Measurements from ENCODE around the gene CPHXL2.

The CPHXL2 gene

DNA sequence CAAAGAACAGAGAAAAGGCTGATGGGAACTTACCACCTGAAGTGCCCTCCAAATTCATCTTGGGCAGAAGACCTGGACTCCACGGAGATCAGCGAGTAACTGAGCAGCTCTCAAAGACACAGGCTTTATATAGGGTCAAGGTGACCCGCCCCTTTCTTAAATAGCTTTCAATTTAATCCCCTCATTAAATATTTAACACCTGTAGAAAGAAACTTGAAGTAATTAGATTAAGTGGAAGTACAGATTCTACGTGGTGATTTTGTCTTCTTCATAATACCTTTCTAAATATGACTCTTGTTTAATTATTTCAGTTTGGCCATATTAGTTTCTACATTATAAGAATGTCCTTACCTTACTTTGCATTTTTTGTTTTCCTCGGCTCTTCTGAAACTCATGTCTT lies 24.6 kb upstream of the CPHXL2 start, which contains the start of gene DUXB:
Gene DUXB (minus strand): TSS at position 101 of the 400 bp plus-strand sequence. CDS start 43 bp downstream, at position 58.
- ChIA-PET CTCF (no interaction called here), POLR2A (no interaction called here)
- DNase-seq (ENCODE audit: extremely low spot score) = no peak
- TF ChIP-seq, protein P1, sequence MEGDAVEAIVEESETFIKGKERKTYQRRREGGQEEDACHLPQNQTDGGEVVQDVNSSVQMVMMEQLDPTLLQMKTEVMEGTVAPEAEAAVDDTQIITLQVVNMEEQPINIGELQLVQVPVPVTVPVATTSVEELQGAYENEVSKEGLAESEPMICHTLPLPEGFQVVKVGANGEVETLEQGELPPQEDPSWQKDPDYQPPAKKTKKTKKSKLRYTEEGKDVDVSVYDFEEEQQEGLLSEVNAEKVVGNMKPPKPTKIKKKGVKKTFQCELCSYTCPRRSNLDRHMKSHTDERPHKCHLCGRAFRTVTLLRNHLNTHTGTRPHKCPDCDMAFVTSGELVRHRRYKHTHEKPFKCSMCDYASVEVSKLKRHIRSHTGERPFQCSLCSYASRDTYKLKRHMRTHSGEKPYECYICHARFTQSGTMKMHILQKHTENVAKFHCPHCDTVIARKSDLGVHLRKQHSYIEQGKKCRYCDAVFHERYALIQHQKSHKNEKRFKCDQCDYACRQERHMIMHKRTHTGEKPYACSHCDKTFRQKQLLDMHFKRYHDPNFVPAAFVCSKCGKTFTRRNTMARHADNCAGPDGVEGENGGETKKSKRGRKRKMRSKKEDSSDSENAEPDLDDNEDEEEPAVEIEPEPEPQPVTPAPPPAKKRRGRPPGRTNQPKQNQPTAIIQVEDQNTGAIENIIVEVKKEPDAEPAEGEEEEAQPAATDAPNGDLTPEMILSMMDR (IDR thresholded peaks at IDR 0.05; ENCODE audit: control extremely low read depth, extremely low read depth, low read depth, missing control alignments) = no peak

- no peak for DNase-seq (ENCODE audit: extremely low spot score)
- TF ChIP-seq, protein P1 (IDR thresholded peaks at IDR 0.05; ENCODE audit: control extremely low read depth, extremely low read depth, low read depth, missing control alignments) = no peak
- CTCF ChIA-PET = interaction anchor here (0.9 kb wide), 1 partner anchor 9 kb away, joined by 3 read pairs; no protein-coding TSS in a partner anchor
- POLR2A ChIA-PET = no interaction called here
Measured at GRCh38 chr16:75697571-75697970, 20.8 kb upstream of the CPHXL2 start.

DNA sequence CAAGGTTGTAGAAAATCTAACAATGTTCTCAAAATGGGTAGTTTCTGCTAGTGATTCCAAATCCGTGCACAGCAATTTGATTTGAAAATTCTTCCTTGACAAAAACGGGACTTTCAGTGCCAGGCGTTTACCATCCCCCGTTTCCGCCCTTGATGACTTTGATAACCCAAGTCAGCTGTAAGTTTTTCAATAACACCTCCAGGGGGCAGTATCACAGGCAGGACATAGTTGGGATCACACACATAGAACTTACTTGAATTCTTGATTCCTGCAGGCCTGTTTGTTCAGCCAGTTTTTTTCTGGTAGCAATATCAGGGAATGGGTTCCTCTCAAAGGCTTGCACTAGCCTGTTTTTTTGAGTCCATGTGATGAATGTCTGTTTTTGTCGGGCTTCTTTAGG lies 18.9 kb upstream of the CPHXL2 start:
- ChIA-PET CTCF (interaction anchor here (1.4 to 1.5 kb wide), 2 partner anchors 38 to 68 kb away, joined by 4 to 5 read pairs; no protein-coding TSS in a partner anchor), POLR2A (no interaction called here)
- no peak for DNase-seq (ENCODE audit: extremely low spot score)
- TF ChIP-seq, protein P1 (IDR thresholded peaks at IDR 0.05; ENCODE audit: control extremely low read depth, extremely low read depth, low read depth, missing control alignments) = no peak

- POLR2A ChIA-PET = no interaction called here
- CTCF ChIA-PET = no interaction called here
Measured at GRCh38 chr16:75687361-75687760, 10.6 kb upstream of the CPHXL2 start.

GRCh38 chr16:75682308-75682707 lies 5.5 kb upstream of the CPHXL2 start:
- TF ChIP-seq, protein P1 (IDR thresholded peaks at IDR 0.05; ENCODE audit: control extremely low read depth, extremely low read depth, low read depth, missing control alignments) = no peak
- ChIA-PET POLR2A (no interaction called here), CTCF (no interaction called here)
- DNase-seq (ENCODE audit: extremely low spot score) = no peak

More at GRCh38 chr16:75687361-75687760, 10.6 kb upstream of the CPHXL2 start:
- no peak for DNase-seq (ENCODE audit: extremely low spot score)
- TF ChIP-seq, protein P1 (IDR thresholded peaks at IDR 0.05; ENCODE audit: control extremely low read depth, extremely low read depth, low read depth, missing control alignments) = no peak

DNA sequence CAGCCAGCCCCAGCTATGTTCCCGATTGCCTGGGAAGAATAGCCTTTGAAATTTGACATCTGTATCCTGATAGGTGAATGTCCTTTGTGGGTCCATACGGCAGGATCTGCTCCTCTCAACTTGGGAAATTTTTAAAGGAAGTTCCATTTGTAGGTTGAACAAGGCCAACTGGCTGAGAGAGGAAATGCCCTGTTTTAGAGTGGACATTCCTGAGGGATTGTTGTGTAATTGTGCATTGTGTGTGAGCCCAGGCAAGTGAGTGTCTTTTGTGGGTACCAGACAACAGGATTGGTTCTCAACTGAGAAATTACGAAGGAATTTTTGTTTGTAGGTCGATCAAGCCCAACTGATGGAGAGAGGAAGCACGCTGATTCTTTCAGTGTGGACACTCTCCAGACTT lies 2.6 kb upstream of the CPHXL2 start:
- no peak for DNase-seq (ENCODE audit: extremely low spot score)
- ChIA-PET CTCF (no interaction called here), POLR2A (no interaction called here)
- TF ChIP-seq, protein P1 (IDR thresholded peaks at IDR 0.05; ENCODE audit: control extremely low read depth, extremely low read depth, low read depth, missing control alignments) = no peak

GRCh38 chr16:75667503-75667902 lies 9.3 kb downstream of the CPHXL2 start:
- DNase-seq (ENCODE audit: extremely low spot score) = no peak
- TF ChIP-seq, protein P1 (IDR thresholded peaks at IDR 0.05; ENCODE audit: control extremely low read depth, extremely low read depth, low read depth, missing control alignments) = no peak
- POLR2A ChIA-PET = no interaction called here
- CTCF ChIA-PET = no interaction called here

Measured in GM10248 (cell line).